ENCODE measurements around the gene TPI1. TPM values are rescaled to one million over a fixed set of nuclear protein-coding genes. Genes with fewer than 3 reads are reported as not detected.

TPI1 gene
- total and polyA plus RNA-seq, 10 donors, result 218 to 471 (median 294) TPM

DNA sequence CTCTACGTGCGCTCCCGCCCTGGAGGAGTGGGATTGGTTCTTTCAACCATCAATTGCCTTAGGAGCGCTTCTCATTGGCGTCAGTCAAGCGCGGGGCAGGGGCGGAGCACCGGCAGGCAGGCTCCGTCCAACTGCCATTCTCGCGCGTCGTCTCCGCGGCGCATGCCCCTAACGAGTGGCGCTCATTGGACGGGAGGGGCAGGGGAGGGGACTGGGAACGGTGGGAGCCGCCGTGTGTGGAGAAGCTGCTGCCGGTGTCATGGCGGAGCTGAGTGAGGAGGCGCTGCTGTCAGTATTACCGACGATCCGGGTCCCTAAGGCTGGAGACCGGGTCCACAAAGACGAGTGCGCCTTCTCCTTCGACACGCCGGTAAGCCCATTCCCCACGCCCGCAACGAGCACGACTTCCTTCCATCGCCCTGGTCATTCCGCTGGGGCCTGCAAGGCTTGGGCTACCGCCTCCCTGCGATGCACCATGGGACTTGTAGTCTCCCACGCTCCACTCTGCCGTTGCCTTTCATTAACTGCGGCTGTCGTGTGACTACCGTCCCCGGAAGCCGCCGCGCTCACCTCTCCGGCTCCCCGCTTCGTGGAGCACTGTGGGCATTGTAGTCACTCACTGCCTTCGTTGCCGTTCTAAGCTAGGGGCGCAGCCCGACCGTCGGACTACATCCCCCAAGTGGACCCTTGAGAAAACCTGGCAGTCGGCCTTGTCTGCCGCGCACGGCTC is 15.2 kb upstream of the TPI1 start, which contains the start of gene USP5:
USP5 (plus strand) TSS at position 230 of the 730 bp plus-strand sequence; CDS start at position 260, 30 bp downstream.
- 0 to 1% (median 0%) methylated on average over 45 to 65 of the region's 65 CpGs for WGBS, 5 donors
- DNase-seq, result peak; percentile 100
- Histone ChIP-seq H3K4me3 (peak within 1 kb of the TSS; percentile 49 to 95 (median 68)), H3K36me3 (peaks cover 3 to 44% (median 18%) of the 10 kb centered on the region in 6 donors), H3K4me1 (peaks cover 14 to 45% (median 25%) of the 10 kb centered on the region in 6 donors), H3K27ac (peak within 1 kb of the TSS; percentile 82 to 98 (median 97)), H3K9me3 (no peaks in the 10 kb centered on the region), H3K27me3 (replicated peaks in 1 of 7) (no peaks in the 10 kb centered on the region)
- TF ChIP-seq POLR2AphosphoS5 (IDR thresholded peaks at IDR 0.05) (peak; percentile 79 to 91 (median 88)), POLR2A (IDR thresholded peaks at IDR 0.05) (peak in 1 of 3 donors; percentile 79), CTCF (IDR thresholded peaks at IDR 0.05 in 8 of 11, conservative IDR thresholded peaks at IDR 0.05 in 3 of 11) (peak in 7 of 11 experiments; percentile 3 to 52 (median 18))
- intact Hi-C loops (cut with DNase I; ENCODE audit: low total_unique reads), result loop anchor here (10.0 kb wide), 1 partner anchor 287 kb away; the partner anchor contains the start of gene NOP2

DNA sequence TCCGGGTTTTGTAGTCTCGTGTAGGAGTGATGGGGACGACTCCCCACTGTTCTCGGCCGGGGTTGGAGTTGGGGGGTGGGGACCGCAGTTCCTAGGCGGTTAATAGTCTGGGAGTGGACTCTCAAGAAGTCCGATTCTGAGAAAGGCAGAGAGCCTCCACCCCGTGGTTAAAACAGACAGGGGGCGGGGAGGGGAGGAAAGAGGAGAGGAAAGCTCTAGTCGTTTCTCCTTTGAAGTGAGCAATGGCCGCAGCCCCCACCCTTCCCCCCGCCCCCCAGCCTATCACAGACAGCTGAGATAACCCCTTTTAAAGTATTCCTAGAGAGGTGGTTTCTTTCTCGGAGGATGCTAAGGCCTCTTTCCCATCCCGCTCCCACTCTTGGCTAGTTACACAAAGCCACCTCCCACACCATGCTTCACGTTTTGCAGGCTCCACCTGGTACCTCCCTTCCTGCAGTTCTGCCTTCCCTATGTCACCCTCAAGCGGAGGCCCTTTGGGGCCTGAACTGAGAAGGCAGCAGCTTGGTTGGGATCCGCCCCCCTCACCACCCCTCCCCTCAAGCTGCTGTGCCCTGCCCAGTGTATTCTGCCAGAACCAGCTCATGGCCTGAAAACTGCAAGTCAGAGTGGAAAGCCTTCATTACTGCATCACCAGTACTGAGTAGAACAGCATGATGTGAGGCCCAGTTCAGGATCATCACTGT is 14.5 kb upstream of the TPI1 start:
- peaks cover 7 to 44% (median 25%) of the 10 kb centered on the region in 6 donors for H3K36me3 ChIP-seq
- peak; percentile 84 for DNase-seq
- 1 to 4% (median 2%) methylated on average over 18 of the region's 18 CpGs for WGBS, 5 donors
- TF ChIP-seq POLR2AphosphoS5 (IDR thresholded peaks at IDR 0.05) (no peak), POLR2A (IDR thresholded peaks at IDR 0.05) (no peak), CTCF (IDR thresholded peaks at IDR 0.05 in 8 of 11, conservative IDR thresholded peaks at IDR 0.05 in 3 of 11) (no peak)
- H3K4me3 ChIP-seq, result peak overlapping the region; percentile 49 to 95 (median 68)
- peak overlapping the region; percentile 48 to 98 (median 97) for H3K27ac ChIP-seq
- no peaks in the 10 kb centered on the region for H3K27me3 ChIP-seq (replicated peaks in 1 of 7)
- peaks cover 14 to 45% (median 25%) of the 10 kb centered on the region in 6 donors for H3K4me1 ChIP-seq
- no peaks in the 10 kb centered on the region for H3K9me3 ChIP-seq
- intact Hi-C loops (cut with DNase I; ENCODE audit: low total_unique reads), result loop anchor here (10.0 kb wide), 1 partner anchor 288 kb away; the partner anchor contains the start of gene NOP2

GRCh38 chr12:6853626-6854025 is 13.7 kb upstream of the TPI1 start:
- Histone ChIP-seq H3K4me1 (peaks cover 14 to 45% (median 25%) of the 10 kb centered on the region in 6 donors), H3K27ac (peak overlapping the region in 5 of 8 donors; percentile 95 to 98 (median 97)), H3K36me3 (peaks cover 10 to 48% (median 33%) of the 10 kb centered on the region in 6 donors), H3K4me3 (peak overlapping the region in 1 of 8 donors; percentile 95), H3K9me3 (no peaks in the 10 kb centered on the region), H3K27me3 (replicated peaks in 1 of 7) (no peaks in the 10 kb centered on the region)
- intact Hi-C loops (cut with DNase I; ENCODE audit: low total_unique reads), result loop anchor here (10.0 kb wide), 1 partner anchor 289 kb away; the partner anchor contains the start of gene NOP2
- 29 to 78% (median 71%) methylated on average over 1 of the region's 1 CpG for WGBS, 5 donors
- TF ChIP-seq POLR2A (IDR thresholded peaks at IDR 0.05) (no peak), POLR2AphosphoS5 (IDR thresholded peaks at IDR 0.05) (no peak), CTCF (IDR thresholded peaks at IDR 0.05 in 8 of 11, conservative IDR thresholded peaks at IDR 0.05 in 3 of 11) (no peak)
- no peak for DNase-seq
